Colonic mucosa (tissue), 4 donors: ENCODE results near the gene EID1. TPM values are rescaled to one million over a fixed set of nuclear protein-coding genes. Genes with fewer than 3 reads are reported as not detected.

Source experiments
- DNase-seq: peaks from one replicate; pipeline ENCODE4 v3.0.0-alpha.2; 2020
- H3K27ac ChIP-seq: fragments of 200-600 bp; one replicate; pipeline ENCODE4 v1.8.0; 2021
- H3K27me3 ChIP-seq: fragments of 200-600 bp; one replicate; pipeline ENCODE4 v1.8.0; 2021
- H3K36me3 ChIP-seq: fragments of 200-600 bp; one replicate; pipeline ENCODE4 v1.8.0; 2021
- H3K4me1 ChIP-seq: fragments of 200-600 bp; one replicate; pipeline ENCODE4 v1.8.0; 2021; ENCODE audit warnings: mild to moderate bottlenecking
- H3K4me3 ChIP-seq: fragments of 200-600 bp; one replicate; pipeline ENCODE4 v1.8.0; 2021
- H3K9ac ChIP-seq, 2 donors: one replicate each; pipeline ENCODE4 v1.7.0; 2013; ENCODE audit warnings: control low read depth in 2 of 2, low read depth in 2 of 2, low read length in 2 of 2
- H3K9me3 ChIP-seq: fragments of 200-600 bp; one replicate; pipeline ENCODE4 v1.8.0; 2021
- intact Hi-C: fragments of 100-400 bp; cut with DNase I; formaldehyde crosslinking; loops from one replicate; pipeline ENCODE4 v1.14.1; 2022
- total RNA-seq, 2 donors: library from RNA; stranded (reverse); fragmentation: NEBNext Ultra II Directional in 1 of 2; extraction: Animal tissue kit (Norgen Biotek cat#: 25700) in 1 of 2; gene quantifications; one replicate each; pipeline ENCODE4 v1.2.1, GENCODE V29; 2021
- TF ChIP-seq, protein P1 (sequence below): fragments of 200-600 bp; IDR thresholded peaks from one replicate; pipeline ENCODE4 v1.8.0; 2022; ENCODE audit warnings: antibody characterized with exemption, mild to moderate bottlenecking
- donor health status: healthy.
- donor health status: DM: no; HTN: no; CAD: no.
- donor health status: DM: no; HTN: no; CAD: no.

EID1 gene
- total RNA-seq, 2 donors from 2014 or later = 54.2 to 66.0 TPM

DNA sequence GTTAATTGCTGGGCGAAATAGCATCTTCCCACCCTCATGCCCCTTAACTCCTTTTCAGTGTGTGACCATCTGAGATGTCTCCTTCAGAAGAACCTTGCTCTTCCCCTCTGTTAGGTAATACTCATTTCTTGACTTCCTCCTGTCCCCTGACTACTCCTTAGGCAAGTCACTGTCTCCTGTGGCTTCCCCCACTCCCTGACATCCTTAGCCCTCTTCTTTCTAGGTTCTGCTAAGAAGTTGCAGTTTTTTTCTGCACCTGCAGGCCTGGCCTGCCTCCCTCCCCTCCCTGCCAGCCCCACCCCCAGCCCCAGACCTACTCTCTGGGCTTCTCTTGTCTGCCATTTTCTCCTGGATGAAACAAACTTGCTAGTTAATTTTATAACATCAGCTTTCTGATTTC lies 15.2 kb upstream of the EID1 start:
- intact Hi-C loops = loop anchor here (5.0 to 10.0 kb wide), 2 partner anchors 282 to 1280 kb away; no protein-coding TSS in a partner anchor
- Histone ChIP-seq H3K4me3 (no peak overlapping the region), H3K4me1 (no peaks in the 10 kb centered on the region), H3K36me3 (no peaks in the 10 kb centered on the region), H3K9ac (no peak overlapping the region), H3K9me3 (no peaks in the 10 kb centered on the region), H3K27ac (no peak overlapping the region), H3K27me3 (no peaks in the 10 kb centered on the region)
- TF ChIP-seq, protein P1, sequence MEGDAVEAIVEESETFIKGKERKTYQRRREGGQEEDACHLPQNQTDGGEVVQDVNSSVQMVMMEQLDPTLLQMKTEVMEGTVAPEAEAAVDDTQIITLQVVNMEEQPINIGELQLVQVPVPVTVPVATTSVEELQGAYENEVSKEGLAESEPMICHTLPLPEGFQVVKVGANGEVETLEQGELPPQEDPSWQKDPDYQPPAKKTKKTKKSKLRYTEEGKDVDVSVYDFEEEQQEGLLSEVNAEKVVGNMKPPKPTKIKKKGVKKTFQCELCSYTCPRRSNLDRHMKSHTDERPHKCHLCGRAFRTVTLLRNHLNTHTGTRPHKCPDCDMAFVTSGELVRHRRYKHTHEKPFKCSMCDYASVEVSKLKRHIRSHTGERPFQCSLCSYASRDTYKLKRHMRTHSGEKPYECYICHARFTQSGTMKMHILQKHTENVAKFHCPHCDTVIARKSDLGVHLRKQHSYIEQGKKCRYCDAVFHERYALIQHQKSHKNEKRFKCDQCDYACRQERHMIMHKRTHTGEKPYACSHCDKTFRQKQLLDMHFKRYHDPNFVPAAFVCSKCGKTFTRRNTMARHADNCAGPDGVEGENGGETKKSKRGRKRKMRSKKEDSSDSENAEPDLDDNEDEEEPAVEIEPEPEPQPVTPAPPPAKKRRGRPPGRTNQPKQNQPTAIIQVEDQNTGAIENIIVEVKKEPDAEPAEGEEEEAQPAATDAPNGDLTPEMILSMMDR = no peak
- no peak for DNase-seq

DNA sequence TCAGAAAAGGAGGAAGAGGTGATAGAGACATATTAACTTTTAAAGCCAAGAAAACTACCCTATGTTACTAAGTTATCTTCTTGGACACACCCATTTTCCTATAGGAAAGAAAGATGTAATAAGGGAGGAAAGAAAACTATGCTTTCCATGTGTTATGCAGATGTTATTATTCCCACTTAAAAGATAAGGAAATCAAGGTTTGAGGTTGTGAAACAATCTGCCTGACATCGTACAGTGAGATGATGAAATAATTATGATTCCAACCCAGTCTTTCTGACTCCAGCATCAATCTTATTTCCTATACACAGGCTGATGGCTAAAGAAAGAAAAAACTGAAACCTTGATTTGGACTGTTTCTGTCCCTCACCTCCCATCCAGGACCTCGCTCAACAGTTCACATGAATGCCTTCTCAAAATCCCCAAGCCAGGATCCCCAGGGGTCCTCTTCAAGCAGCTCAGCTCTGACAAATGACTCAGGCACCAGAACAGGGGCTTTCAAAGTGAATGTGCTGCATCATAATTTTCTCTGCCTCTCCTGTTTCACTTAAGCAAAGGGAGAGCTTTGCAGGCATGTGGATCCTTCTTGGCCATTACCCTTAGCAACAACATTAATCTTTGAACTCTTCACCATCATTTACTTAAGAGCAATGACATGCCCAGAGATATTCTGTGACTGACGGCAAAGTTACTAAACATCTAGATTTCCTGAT lies 12.4 kb upstream of the EID1 start:
- H3K36me3 ChIP-seq = no peaks in the 10 kb centered on the region
- no peak overlapping the region for H3K9ac ChIP-seq
- DNase-seq = no peak
- no peak overlapping the region for H3K4me3 ChIP-seq
- no peaks in the 10 kb centered on the region for H3K9me3 ChIP-seq
- H3K4me1 ChIP-seq = no peaks in the 10 kb centered on the region
- no peaks in the 10 kb centered on the region for H3K27me3 ChIP-seq
- no peak overlapping the region for H3K27ac ChIP-seq
- TF ChIP-seq, protein P1 = no peak
- intact Hi-C loops = loop anchor here (10.0 kb wide), 1 partner anchor 279 kb away; no protein-coding TSS in a partner anchor

DNA sequence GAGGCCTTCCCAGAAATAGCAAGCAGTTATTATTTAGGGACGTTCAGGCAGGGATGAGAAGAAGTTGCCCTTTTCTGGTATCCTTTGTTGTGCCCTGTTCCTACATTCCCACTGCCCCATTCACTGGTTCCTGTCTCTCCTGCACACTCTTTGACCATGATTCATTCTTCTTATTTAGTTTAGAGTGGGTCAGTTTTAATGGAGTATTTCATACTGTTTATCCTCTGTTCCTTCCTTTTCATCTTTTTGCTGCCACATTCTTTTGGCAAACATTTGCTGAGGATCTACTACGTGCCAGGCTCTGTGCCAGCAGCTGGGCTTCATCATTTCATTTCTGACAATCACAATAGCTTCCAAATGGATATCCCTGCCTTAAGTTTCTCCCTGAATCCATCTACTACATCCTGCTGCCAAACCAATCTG lies 11.8 kb upstream of the EID1 start:
- H3K4me1 ChIP-seq = no peaks in the 10 kb centered on the region
- TF ChIP-seq, protein P1 = no peak
- H3K27ac ChIP-seq = no peak overlapping the region
- DNase-seq = no peak
- H3K9me3 ChIP-seq = no peaks in the 10 kb centered on the region
- H3K36me3 ChIP-seq = no peaks in the 10 kb centered on the region
- H3K27me3 ChIP-seq = no peaks in the 10 kb centered on the region
- H3K9ac ChIP-seq = no peak overlapping the region
- intact Hi-C loops = loop anchor here (10.0 kb wide), 1 partner anchor 279 kb away; no protein-coding TSS in a partner anchor
- no peak overlapping the region for H3K4me3 ChIP-seq

DNA sequence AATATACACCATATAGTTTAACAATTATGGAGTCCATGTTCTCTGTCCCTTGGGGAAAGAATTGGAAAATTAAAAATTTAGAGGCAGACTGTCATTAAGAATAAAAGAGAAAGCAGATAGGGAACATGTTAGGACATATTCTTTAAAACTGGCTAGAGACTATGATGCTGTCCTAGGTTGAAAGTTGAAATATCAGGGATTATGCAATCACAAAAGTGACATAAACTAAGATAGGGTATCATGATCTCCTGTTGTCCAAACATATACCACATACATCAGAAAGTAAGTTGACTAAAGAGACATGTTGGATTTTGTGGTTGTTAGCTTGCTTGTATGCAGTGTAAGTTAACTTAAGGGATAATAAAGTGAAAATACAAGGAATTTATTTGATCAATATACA lies 9.9 kb upstream of the EID1 start:
- intact Hi-C loops = loop anchor here (10.0 kb wide), 1 partner anchor 277 kb away; no protein-coding TSS in a partner anchor
- Histone ChIP-seq H3K36me3 (no peaks in the 10 kb centered on the region), H3K9ac (no peak overlapping the region), H3K27ac (no peak overlapping the region), H3K4me3 (no peak overlapping the region), H3K4me1 (no peaks in the 10 kb centered on the region), H3K9me3 (no peaks in the 10 kb centered on the region), H3K27me3 (no peaks in the 10 kb centered on the region)
- DNase-seq = no peak
- TF ChIP-seq, protein P1 = no peak

DNA sequence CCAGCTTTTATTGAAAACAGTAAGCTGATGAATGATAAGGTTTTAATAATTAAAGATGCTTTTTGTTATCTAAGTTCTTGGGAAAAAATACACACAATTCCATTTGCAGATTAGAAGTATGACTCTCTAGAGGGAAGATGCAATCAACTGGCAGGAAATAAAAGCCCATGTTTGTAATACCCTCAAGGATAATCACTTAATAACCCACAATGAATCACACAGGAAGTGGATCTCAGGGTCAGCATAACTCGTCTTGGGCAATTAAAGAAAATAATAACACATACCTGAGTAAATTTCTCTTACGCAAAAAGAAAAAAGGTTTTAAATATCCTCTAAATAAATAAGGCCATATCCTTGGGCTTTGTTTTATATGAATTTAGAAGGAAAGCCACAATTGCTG lies 9.4 kb upstream of the EID1 start:
- H3K27ac ChIP-seq = no peak overlapping the region

More for the DNA sequence above, 9.4 kb upstream of the EID1 start:
- H3K36me3 ChIP-seq = no peaks in the 10 kb centered on the region
- no peak overlapping the region for H3K4me3 ChIP-seq
- no peak overlapping the region for H3K9ac ChIP-seq
- intact Hi-C loops = loop anchor here (10.0 kb wide), 1 partner anchor 276 kb away; no protein-coding TSS in a partner anchor
- TF ChIP-seq, protein P1 = no peak
- no peaks in the 10 kb centered on the region for H3K4me1 ChIP-seq
- no peaks in the 10 kb centered on the region for H3K9me3 ChIP-seq
- DNase-seq = no peak
- no peaks in the 10 kb centered on the region for H3K27me3 ChIP-seq
